Mesothelial cell of epicardium (in vitro differentiated cells): ENCODE measurements around the gene POLR2F. TPM values are rescaled to one million over a fixed set of nuclear protein-coding genes. Genes with fewer than 3 reads are reported as not detected.

Source experiments
- DNase-seq, 2 experiments: peaks; one replicate each; pipeline ENCODE4 v3.0.0; 2021; ENCODE audit warnings: low spot score in 2 of 2; ENCODE audit not compliant: unreplicated experiment in 2 of 2
- H3K27ac Mint-ChIP-seq: 2 replicates; pipeline ENCODE4 v1.8.0; 2021; ENCODE audit warnings: mixed read lengths
- H3K27me3 Mint-ChIP-seq: 2 replicates; pipeline ENCODE4 v1.8.0; 2021; ENCODE audit warnings: low read depth, mixed read lengths
- H3K36me3 Mint-ChIP-seq: 2 replicates; pipeline ENCODE4 v1.8.0; 2021; ENCODE audit warnings: mixed read lengths
- H3K4me1 Mint-ChIP-seq: 2 replicates; pipeline ENCODE4 v1.8.0; 2021; ENCODE audit warnings: mixed read lengths
- H3K4me3 Mint-ChIP-seq: 2 replicates; pipeline ENCODE4 v1.8.0; 2021; ENCODE audit warnings: mild to moderate bottlenecking, moderate library complexity, mixed read lengths
- H3K9me3 Mint-ChIP-seq: 2 replicates; pipeline ENCODE4 v1.8.0; 2021; ENCODE audit warnings: mixed read lengths
- CTCF ChIP-seq: fragments of 200-600 bp; sonication (generic); IDR thresholded peaks from one replicate; pipeline ENCODE4 v1.5.0; 2021; ENCODE audit warnings: antibody characterized with exemption; ENCODE audit not compliant: unreplicated experiment
- total RNA-seq: library from RNA; stranded (reverse); gene quantifications from 3 replicates; pipeline ENCODE4 v1.2.1, GENCODE V29; 2021

Gene POLR2F
- total RNA-seq, 1 donor from 2014 or later: 70.0 TPM

- Mint-ChIP-seq H3K27me3 (no peaks in the 10 kb centered on the region), H3K4me1 (peaks cover 2% of the 10 kb centered on the region), H3K27ac (peak overlapping the region; percentile 10), H3K4me3 (no peak overlapping the region), H3K36me3 (peaks cover 29% of the 10 kb centered on the region), H3K9me3 (no peaks in the 10 kb centered on the region)
- TF ChIP-seq CTCF: no peak
- DNase-seq: no peak
Observed at GRCh38 chr22:37965940-37966664, 12.6 kb downstream of the POLR2F start.

GRCh38 chr22:37967147-37967546, 13.6 kb downstream of the POLR2F start:
- DNase-seq: no peak
- Mint-ChIP-seq H3K9me3 (no peaks in the 10 kb centered on the region), H3K4me1 (peaks cover 7% of the 10 kb centered on the region), H3K36me3 (peaks cover 24% of the 10 kb centered on the region), H3K27ac (no peak overlapping the region), H3K27me3 (no peaks in the 10 kb centered on the region), H3K4me3 (no peak overlapping the region)
- TF ChIP-seq CTCF: no peak

- no peaks in the 10 kb centered on the region for H3K27me3 Mint-ChIP-seq
- no peak overlapping the region for H3K27ac Mint-ChIP-seq
- H3K9me3 Mint-ChIP-seq: no peaks in the 10 kb centered on the region
- H3K4me3 Mint-ChIP-seq: no peak overlapping the region
- peaks cover 21% of the 10 kb centered on the region for H3K36me3 Mint-ChIP-seq
- no peak for TF ChIP-seq CTCF
- no peak for DNase-seq
- peaks cover 12% of the 10 kb centered on the region for H3K4me1 Mint-ChIP-seq
Observed at GRCh38 chr22:37967637-37968451, 14.3 kb downstream of the POLR2F start.

- H3K4me3 Mint-ChIP-seq: no peak overlapping the region
- H3K4me1 Mint-ChIP-seq: peaks cover 12% of the 10 kb centered on the region
- H3K9me3 Mint-ChIP-seq: no peaks in the 10 kb centered on the region
- H3K36me3 Mint-ChIP-seq: peaks cover 21% of the 10 kb centered on the region
- DNase-seq: no peak
- no peak for TF ChIP-seq CTCF
- no peaks in the 10 kb centered on the region for H3K27me3 Mint-ChIP-seq
- no peak overlapping the region for H3K27ac Mint-ChIP-seq
Observed at GRCh38 chr22:37968452-37969251, 15.2 kb downstream of the POLR2F start.

- Mint-ChIP-seq H3K9me3 (no peaks in the 10 kb centered on the region), H3K27ac (no peak overlapping the region), H3K4me1 (peaks cover 11% of the 10 kb centered on the region), H3K27me3 (no peaks in the 10 kb centered on the region), H3K4me3 (no peak overlapping the region), H3K36me3 (peaks cover 18% of the 10 kb centered on the region)
- no peak for TF ChIP-seq CTCF
- DNase-seq: no peak
Observed at GRCh38 chr22:37970864-37971263, 17.4 kb downstream of the POLR2F start.
